Adrenal gland (tissue), 12 donors: Measurements from ENCODE around the gene LHFPL2. TPM values are rescaled to one million over a fixed set of nuclear protein-coding genes. Genes with fewer than 3 reads are reported as not detected.

ENCODE experiments used
- DNase-seq, 7 donors: peaks; one replicate each; pipeline ENCODE4 v3.0.0-alpha.2; 2019 to 2020
- H3K27ac ChIP-seq, 5 donors: fragments of 200-600 bp; sonication (generic) in 4 of 5; 1 replicate in 3 of 5; 2 replicates in 2 of 5; pipeline versions ENCODE4 v1.5.1 to v1.8.0; 2016 to 2020; ENCODE audit warnings: mild to moderate bottlenecking in 1 of 5
- H3K27me3 ChIP-seq: fragments of 200-600 bp; 2 replicates; pipeline ENCODE4 v1.8.0; 2021
- H3K36me3 ChIP-seq, 2 donors: fragments of 200-600 bp; replicated peaks in 1 of 2; 1 replicate in 1 of 2; 2 replicates in 1 of 2; pipeline versions ENCODE4 v1.5.1 to v1.8.0; 2018 to 2022
- H3K4me1 ChIP-seq, 2 donors: fragments of 200-600 bp; replicated peaks in 1 of 2; 1 replicate in 1 of 2; 2 replicates in 1 of 2; pipeline versions ENCODE4 v1.5.1 to v1.8.0; 2018 to 2021
- H3K4me3 ChIP-seq, 4 donors: fragments of 200-600 bp; sonication (generic) in 3 of 4; one replicate each; pipeline ENCODE4 v1.5.1; 2016 to 2018
- H3K9me3 ChIP-seq, 3 donors: fragments of 200-600 bp; sonication (generic) in 1 of 3; replicated peaks in 1 of 3; 1 replicate in 2 of 3; 2 replicates in 1 of 3; pipeline versions ENCODE4 v1.5.1 to v1.8.0; 2016 to 2021
- CTCF ChIP-seq, 6 experiments: fragments of 450-650 bp in 4 of 6; fragments of 200-600 bp in 2 of 6; sonication (generic) in 1 of 6; IDR thresholded peaks; 1 replicate in 5 of 6; 2 replicates in 1 of 6; pipeline versions ENCODE4 v1.5.1 to v1.8.0; 2016 to 2021; ENCODE audit warnings: antibody characterized with exemption in 6 of 6, mild to moderate bottlenecking in 2 of 6, moderate library complexity in 1 of 6
- POLR2A ChIP-seq, 2 donors: fragments of 450-650 bp; IDR thresholded peaks; one replicate each; pipeline ENCODE4 v1.6.1; 2017; ENCODE audit warnings: antibody characterized with exemption in 2 of 2, mild to moderate bottlenecking in 2 of 2, moderate library complexity in 1 of 2
- WGBS, 4 donors: extraction: QIAGEN DNeasy Blood & Tissue Kit in 2 of 4; methylation state at CpG; one replicate each; pipeline versions ENCODE4 v1.1.5 to v1.1.7; 2013 to 2017; 5-methylcytosine and 5-hydroxymethylcytosine counted together
- intact Hi-C, 2 donors: fragments of 100-400 bp; cut with DNase I; formaldehyde crosslinking; loops; one replicate each; pipeline versions ENCODE4 v1.14.1 to v1.15.0; 2022 to 2023
- polyA plus RNA-seq, 3 donors: library from polyadenylated mRNA; stranded (reverse); fragments of 200-250 nt in 2 of 3; fragments of 350-450 nt in 1 of 3; fragmentation: Illumina TruSeq in 1 of 3; extraction: RNeasy Lipid Tissue Mini Kit (QIAGEN cat#74804) in 1 of 3; gene quantifications; one replicate each; pipeline ENCODE4 v1.2.3, GENCODE V29; 2013 to 2014
- total RNA-seq, 9 donors: library from RNA; depleted of rRNA in 4 of 9; stranded (reverse); fragments of >200 nt in 4 of 9; fragments of 120-200 nt in 1 of 9; fragmentation: NEBNext Ultra II Directional in 1 of 9; extraction: Animal tissue kit (Norgen Biotek cat#: 25700) in 1 of 9; gene quantifications; one replicate each; pipeline versions ENCODE4 v1.1.0 to v1.2.4, GENCODE V29; 2013 to 2023
- donor health status: healthy with polysubstance abuse.
- donor health status: Bipolar disorder and iron deficiency.
- donor health status: DM: yes; HTN: yes; CAD: no.
- donor health status: DM: no; HTN: no; CAD: no.
- donor health status: DM: no; HTN: no; CAD: no.
- donor health status: DM: yes; HTN: yes; CAD: no.

LHFPL2 gene
- total and polyA plus RNA-seq, 12 donors = 8.0 to 68.4 (median 44.9) TPM

DNA sequence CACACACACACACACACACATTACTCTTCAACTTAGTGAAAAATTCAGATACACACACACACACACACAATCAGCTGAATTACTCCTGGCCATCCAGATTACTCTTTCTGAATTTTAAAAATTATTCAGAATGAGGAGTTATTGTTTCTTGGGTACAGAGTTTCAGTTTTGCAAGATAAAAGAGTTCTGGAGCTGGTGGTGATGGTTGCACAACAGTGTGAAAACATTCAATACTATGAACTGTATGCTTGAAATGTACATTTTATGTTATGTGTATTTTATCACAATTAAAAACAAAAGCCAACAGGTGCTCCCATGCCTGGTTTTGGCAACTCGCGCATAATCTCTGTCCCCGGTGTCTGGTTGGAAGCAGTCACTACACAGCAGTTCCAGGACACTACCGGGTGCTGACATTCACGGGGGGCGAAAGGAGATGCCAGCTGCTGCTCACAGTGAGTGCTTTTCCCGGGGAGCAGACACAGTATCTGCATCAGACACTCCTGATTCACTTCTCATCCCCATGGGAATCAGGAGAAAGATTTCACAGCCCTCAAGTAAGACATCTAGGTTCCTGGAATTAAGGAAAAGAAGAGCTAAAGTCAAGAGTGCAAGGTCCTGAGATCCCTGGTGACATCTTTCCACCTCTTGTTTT is 55.7 kb downstream of the LHFPL2 start:
- no peak for TF ChIP-seq CTCF (IDR thresholded peaks at IDR 0.05)
- Histone ChIP-seq H3K4me1 (peaks cover 42 to 65% of the 10 kb centered on the region in 2 donors), H3K27ac (peak overlapping the region in 2 of 5 donors; percentile 78 to 83), H3K36me3 (no peaks in the 10 kb centered on the region), H3K27me3 (no peaks in the 10 kb centered on the region), H3K9me3 (no peaks in the 10 kb centered on the region), H3K4me3 (no peak overlapping the region)
- WGBS, 4 donors = 91 to 96% (median 95%) methylated on average over 7 of the region's 7 CpGs
- intact Hi-C loops = no loop called here
- DNase-seq = no peak

DNA sequence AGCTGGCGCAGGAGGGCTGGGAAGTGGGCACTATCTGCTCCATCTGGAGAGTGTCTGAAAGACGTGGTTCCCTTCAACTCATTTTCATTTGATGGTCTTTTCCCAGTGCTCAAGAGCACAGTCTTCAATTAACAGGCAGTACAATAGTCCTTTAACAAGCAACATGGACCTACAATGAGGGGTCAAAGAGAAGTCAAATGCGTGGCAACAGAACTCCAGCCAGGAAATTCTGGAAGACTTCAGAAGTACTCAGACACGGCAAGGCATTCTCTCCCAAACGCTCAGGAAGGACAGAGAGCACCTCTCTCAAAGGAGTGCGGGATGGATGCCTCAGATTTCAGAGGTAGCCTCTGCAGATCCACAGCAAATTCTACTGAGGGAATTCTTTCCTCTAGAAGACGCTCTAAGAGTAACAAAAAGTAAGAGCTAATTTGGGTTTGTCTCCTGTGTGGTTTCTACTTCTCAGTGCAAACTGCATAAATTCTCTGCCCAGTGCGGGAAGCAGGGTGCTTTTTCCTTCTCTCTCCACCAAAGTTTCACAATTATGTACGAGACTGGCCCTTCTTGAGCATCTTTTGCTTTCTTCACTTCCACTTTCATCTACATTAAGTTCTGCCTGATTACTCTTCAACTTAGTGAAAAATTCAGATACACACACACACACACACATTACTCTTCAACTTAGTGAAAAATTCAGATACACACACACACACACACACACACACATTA is 56.4 kb downstream of the LHFPL2 start:
- Histone ChIP-seq H3K4me3 (no peak overlapping the region), H3K9me3 (no peaks in the 10 kb centered on the region), H3K27me3 (no peaks in the 10 kb centered on the region), H3K27ac (peak overlapping the region in 3 of 5 donors; percentile 52 to 72 (median 70)), H3K36me3 (no peaks in the 10 kb centered on the region), H3K4me1 (peaks cover 47 to 72% of the 10 kb centered on the region in 2 donors)
- TF ChIP-seq CTCF (IDR thresholded peaks at IDR 0.05) (no peak), POLR2A (IDR thresholded peaks at IDR 0.05) (no peak)
- WGBS, 4 donors = 78 to 82% (median 80%) methylated on average over 9 of the region's 9 CpGs
- intact Hi-C loops = no loop called here
- no peak for DNase-seq

- TF ChIP-seq CTCF (IDR thresholded peaks at IDR 0.05) (no peak), POLR2A (IDR thresholded peaks at IDR 0.05) (no peak)
- Histone ChIP-seq H3K9me3 (no peaks in the 10 kb centered on the region), H3K36me3 (no peaks in the 10 kb centered on the region), H3K4me1 (peaks cover 47 to 82% of the 10 kb centered on the region in 2 donors), H3K27me3 (no peaks in the 10 kb centered on the region), H3K4me3 (peak overlapping the region in 1 of 4 donors; percentile 6), H3K27ac (peak overlapping the region in 3 of 5 donors; percentile 52 to 72 (median 70))
- DNase-seq = peak in 1 of 7 donors; percentile 27
- WGBS, 4 donors = 24 to 29% (median 25%) methylated on average over 6 of the region's 6 CpGs
- intact Hi-C loops = no loop called here
These were observed 57.4 kb downstream of the LHFPL2 start for GRCh38 chr5:78591138-78591612.

DNA sequence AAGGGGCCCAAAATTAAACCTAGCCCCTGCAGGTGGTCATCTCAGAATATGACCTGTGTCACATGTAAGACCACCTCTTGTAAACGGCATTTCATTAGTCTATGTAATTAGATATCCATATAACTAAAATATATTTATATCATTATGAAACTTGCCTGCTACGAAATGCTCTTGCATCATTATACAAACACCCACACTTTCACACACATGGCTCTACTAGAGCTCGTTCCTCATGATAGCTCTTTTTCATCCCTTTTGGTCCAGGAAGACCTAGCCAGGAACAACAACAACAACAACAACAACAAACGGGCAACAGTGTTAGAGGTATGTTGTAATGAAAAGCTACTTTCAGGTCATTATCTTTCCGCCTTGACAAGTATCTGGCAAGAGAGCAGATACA is 58.6 kb downstream of the LHFPL2 start:
- TF ChIP-seq CTCF (IDR thresholded peaks at IDR 0.05) (no peak), POLR2A (IDR thresholded peaks at IDR 0.05) (no peak)
- peaks cover 39 to 71% of the 10 kb centered on the region in 2 donors for H3K4me1 ChIP-seq
- no peak overlapping the region for H3K4me3 ChIP-seq
- no peaks in the 10 kb centered on the region for H3K9me3 ChIP-seq
- DNase-seq = no peak
- H3K27me3 ChIP-seq = no peaks in the 10 kb centered on the region
- no peak overlapping the region for H3K27ac ChIP-seq
- intact Hi-C loops = no loop called here
- 54 to 62% (median 60%) methylated on average over 5 of the region's 5 CpGs for WGBS, 4 donors
- H3K36me3 ChIP-seq = no peaks in the 10 kb centered on the region
